Tibial nerve (tissue), 4 donors: ENCODE data around the gene NEGR1. TPM values are rescaled to one million over a fixed set of nuclear protein-coding genes. Genes with fewer than 3 reads are reported as not detected.

Experiments used
- DNase-seq, 2 donors: peaks; one replicate each; pipeline ENCODE4 v3.0.0-alpha.2; 2019; ENCODE audit warnings: low spot score in 2 of 2
- H3K27ac ChIP-seq, 4 donors: fragments of 200-600 bp; sonication (generic) in 3 of 4; one replicate each; pipeline ENCODE4 v1.5.1; 2017 to 2019; ENCODE audit warnings: mild to moderate bottlenecking in 1 of 4
- H3K27me3 ChIP-seq, 2 donors: fragments of 200-600 bp; sonication (generic) in 1 of 2; one replicate each; pipeline versions ENCODE4 v1.5.1 to v1.6.0; 2017 to 2019
- H3K36me3 ChIP-seq, 3 donors: fragments of 200-600 bp; sonication (generic); one replicate each; pipeline ENCODE4 v1.5.1; 2018 to 2019
- H3K4me1 ChIP-seq, 4 donors: fragments of 200-600 bp; sonication (generic) in 3 of 4; one replicate each; pipeline ENCODE4 v1.5.1; 2017 to 2019
- H3K4me3 ChIP-seq, 4 donors: fragments of 200-600 bp; sonication (generic) in 3 of 4; one replicate each; pipeline ENCODE4 v1.5.1; 2017 to 2019; ENCODE audit warnings: mild to moderate bottlenecking in 1 of 4, moderate library complexity in 1 of 4
- H3K9me3 ChIP-seq, 4 donors: fragments of 200-600 bp; sonication (generic) in 3 of 4; one replicate each; pipeline ENCODE4 v1.5.1; 2017 to 2019
- CTCF ChIP-seq, 5 experiments: fragments of 200-600 bp in 3 of 5; fragments of 450-650 bp in 2 of 5; sonication (generic) in 3 of 5; IDR thresholded peaks; one replicate each; pipeline ENCODE4 v1.5.1; 2016 to 2019; ENCODE audit warnings: antibody characterized with exemption in 5 of 5, mild to moderate bottlenecking in 3 of 5, moderate library complexity in 2 of 5
- EP300 ChIP-seq, 2 donors: sonication (generic); formaldehyde crosslinking; IDR thresholded peaks; one replicate each; pipeline ENCODE4 v1.6.1; 2017; ENCODE audit warnings: antibody characterized with exemption in 2 of 2, mild to moderate bottlenecking in 1 of 2
- POLR2A ChIP-seq, 2 donors: fragments of 450-650 bp; IDR thresholded peaks; one replicate each; pipeline ENCODE4 v1.6.1; 2017; ENCODE audit warnings: antibody characterized with exemption in 2 of 2, mild to moderate bottlenecking in 2 of 2, moderate library complexity in 2 of 2
- WGBS, 2 donors: methylation state at CpG; one replicate each; pipeline ENCODE4 v1.1.5; 2018; 5-methylcytosine and 5-hydroxymethylcytosine counted together
- total RNA-seq, 4 donors: library from RNA; depleted of rRNA; stranded (reverse); fragments of >200 nt; gene quantifications; one replicate each; pipeline ENCODE4 v1.1.0, GENCODE V29; 2016

Gene NEGR1
- total RNA-seq, 4 donors from 2014 or later, result 46.0 to 58.2 (median 52.4) TPM

- no peak overlapping the region for H3K4me3 ChIP-seq
- no peaks in the 10 kb centered on the region for H3K9me3 ChIP-seq
- no peak overlapping the region for H3K27ac ChIP-seq
- no peak for DNase-seq
- 63 to 73% methylated on average over 1 of the region's 1 CpG for WGBS, 2 donors
- no peaks in the 10 kb centered on the region for H3K27me3 ChIP-seq
- H3K4me1 ChIP-seq, result no peaks in the 10 kb centered on the region
- peaks cover 0 to 10% (median 0%) of the 10 kb centered on the region in 3 donors for H3K36me3 ChIP-seq
- TF ChIP-seq CTCF (IDR thresholded peaks at IDR 0.05) (no peak), EP300 (IDR thresholded peaks at IDR 0.05) (no peak), POLR2A (IDR thresholded peaks at IDR 0.05) (no peak)
Measured at GRCh38 chr1:71774705-71775104, 507.6 kb downstream of the NEGR1 start.

GRCh38 chr1:71770121-71770520 is 512.2 kb downstream of the NEGR1 start:
- Histone ChIP-seq H3K36me3 (peaks cover 0 to 7% (median 0%) of the 10 kb centered on the region in 3 donors), H3K4me1 (no peaks in the 10 kb centered on the region), H3K27me3 (no peaks in the 10 kb centered on the region), H3K4me3 (no peak overlapping the region), H3K27ac (no peak overlapping the region), H3K9me3 (no peaks in the 10 kb centered on the region)
- DNase-seq, result no peak
- 20 to 30% methylated on average over 1 of the region's 1 CpG for WGBS, 2 donors
- no peak for TF ChIP-seq CTCF (IDR thresholded peaks at IDR 0.05)
- TF ChIP-seq POLR2A (IDR thresholded peaks at IDR 0.05), result no peak
- TF ChIP-seq EP300 (IDR thresholded peaks at IDR 0.05), result no peak

- Histone ChIP-seq H3K27ac (no peak overlapping the region), H3K9me3 (no peaks in the 10 kb centered on the region), H3K4me3 (no peak overlapping the region), H3K4me1 (no peaks in the 10 kb centered on the region), H3K36me3 (peaks cover 0 to 7% (median 0%) of the 10 kb centered on the region in 3 donors), H3K27me3 (no peaks in the 10 kb centered on the region)
- DNase-seq, result no peak
- no peak for TF ChIP-seq CTCF (IDR thresholded peaks at IDR 0.05)
- no peak for TF ChIP-seq POLR2A (IDR thresholded peaks at IDR 0.05)
- 81 to 84% methylated on average over 4 of the region's 4 CpGs for WGBS, 2 donors
Measured at GRCh38 chr1:71766748-71767147, 515.6 kb downstream of the NEGR1 start.

- TF ChIP-seq CTCF (IDR thresholded peaks at IDR 0.05), result no peak
- no peak for TF ChIP-seq POLR2A (IDR thresholded peaks at IDR 0.05)
- no peak for TF ChIP-seq EP300 (IDR thresholded peaks at IDR 0.05)
- no peak overlapping the region for H3K27ac ChIP-seq
- no peaks in the 10 kb centered on the region for H3K27me3 ChIP-seq
- H3K4me3 ChIP-seq, result no peak overlapping the region
- peaks cover 0 to 4% (median 0%) of the 10 kb centered on the region in 3 donors for H3K36me3 ChIP-seq
- WGBS, 2 donors, result 38 to 39% methylated on average over 1 of the region's 1 CpG
- no peaks in the 10 kb centered on the region for H3K9me3 ChIP-seq
- H3K4me1 ChIP-seq, result no peaks in the 10 kb centered on the region
- no peak for DNase-seq
Measured at GRCh38 chr1:71762514-71763255, 519.7 kb downstream of the NEGR1 start.

GRCh38 chr1:71755441-71755840 is 526.9 kb downstream of the NEGR1 start:
- TF ChIP-seq CTCF (IDR thresholded peaks at IDR 0.05) (no peak), EP300 (IDR thresholded peaks at IDR 0.05) (no peak)
- Histone ChIP-seq H3K36me3 (no peaks in the 10 kb centered on the region), H3K4me1 (no peaks in the 10 kb centered on the region), H3K9me3 (no peaks in the 10 kb centered on the region), H3K27ac (no peak overlapping the region), H3K27me3 (no peaks in the 10 kb centered on the region), H3K4me3 (no peak overlapping the region)
- 60 to 65% methylated on average over 1 of the region's 1 CpG for WGBS, 2 donors
- DNase-seq, result no peak
